Kidney epithelial cell (primary cell): ENCODE results near the gene CACNA2D1. TPM values are rescaled to one million over a fixed set of nuclear protein-coding genes. Genes with fewer than 3 reads are reported as not detected.

ENCODE experiments used
- DNase-seq: peaks from one replicate; pipeline ENCODE4 v3.0.0-alpha.2; 2010; ENCODE audit warnings: low read depth
- H3K27me3 ChIP-seq: 2 replicates; pipeline ENCODE4 v1.6.0; 2011; ENCODE audit warnings: low read length; ENCODE audit not compliant: control insufficient read depth, insufficient read depth
- H3K36me3 ChIP-seq: 2 replicates; pipeline ENCODE4 v1.5.1; 2011; ENCODE audit warnings: low read length; ENCODE audit not compliant: control insufficient read depth, insufficient read depth
- H3K4me3 ChIP-seq: 2 replicates; pipeline ENCODE4 v1.5.1; 2011; ENCODE audit warnings: low read depth, mild to moderate bottlenecking, control low read depth, low read length
- CTCF ChIP-seq: IDR thresholded peaks from 2 replicates; pipeline ENCODE4 v1.5.1; 2011; ENCODE audit warnings: mild to moderate bottlenecking, moderate library complexity, low read length, control low read depth, inconsistent platforms; ENCODE audit not compliant: insufficient read depth, poor library complexity, severe bottlenecking
- total RNA-seq: library from RNA; depleted of rRNA; stranded (reverse); fragments of >200 nt; gene quantifications from 2 replicates; pipeline ENCODE4 v1.2.3, GENCODE V29; 2015

The CACNA2D1 gene
- total RNA-seq, 1 donor from 2014 or later = 5.9 TPM

- no peaks in the 10 kb centered on the region for H3K27me3 ChIP-seq
- no peak for DNase-seq
- H3K36me3 ChIP-seq = no peaks in the 10 kb centered on the region
- no peak for TF ChIP-seq CTCF
- H3K4me3 ChIP-seq = no peak overlapping the region
Observed at GRCh38 chr7:82223580-82223979, 220.0 kb downstream of the CACNA2D1 start.

GRCh38 chr7:82221152-82221674, 222.4 kb downstream of the CACNA2D1 start:
- no peak for DNase-seq
- no peaks in the 10 kb centered on the region for H3K36me3 ChIP-seq
- no peak overlapping the region for H3K4me3 ChIP-seq
- TF ChIP-seq CTCF = no peak
- H3K27me3 ChIP-seq = no peaks in the 10 kb centered on the region

- Histone ChIP-seq H3K36me3 (no peaks in the 10 kb centered on the region), H3K27me3 (no peaks in the 10 kb centered on the region), H3K4me3 (no peak overlapping the region)
- TF ChIP-seq CTCF = no peak
- no peak for DNase-seq
Observed at GRCh38 chr7:82212466-82212865, 231.1 kb downstream of the CACNA2D1 start.

GRCh38 chr7:82211333-82211732, 232.2 kb downstream of the CACNA2D1 start:
- no peak for TF ChIP-seq CTCF
- no peak for DNase-seq
- no peaks in the 10 kb centered on the region for H3K27me3 ChIP-seq

GRCh38 chr7:82210416-82211184, 233.0 kb downstream of the CACNA2D1 start:
- Histone ChIP-seq H3K27me3 (no peaks in the 10 kb centered on the region), H3K36me3 (no peaks in the 10 kb centered on the region), H3K4me3 (no peak overlapping the region)
- no peak for DNase-seq
- no peak for TF ChIP-seq CTCF

More at GRCh38 chr7:82211333-82211732, 232.2 kb downstream of the CACNA2D1 start:
- no peaks in the 10 kb centered on the region for H3K36me3 ChIP-seq
- no peak overlapping the region for H3K4me3 ChIP-seq
